Cardiac fibroblast (primary cell): Measurements from ENCODE around the gene FNDC3B.

ENCODE experiments used
- DNase-seq, 2 donors: peaks; one replicate each; pipeline versions ENCODE4 v3.0.0 to v3.0.0-alpha.2; 2010; ENCODE audit warnings: low read depth in 2 of 2
- H3K4me3 ChIP-seq, 2 donors: replicated peaks in 1 of 2; 1 replicate in 1 of 2; 2 replicates in 1 of 2; pipeline ENCODE4 v1.5.1; 2011; ENCODE audit warnings: low read depth in 2 of 2, low read length in 2 of 2, mild to moderate bottlenecking in 2 of 2, moderate library complexity in 1 of 2
- TF ChIP-seq, protein P1 (sequence below): IDR thresholded peaks from one replicate; pipeline ENCODE4 v1.5.1; 2011; ENCODE audit warnings: low read depth, mild to moderate bottlenecking, low read length, inconsistent platforms

FNDC3B gene

GRCh38 chr3:172357850-172358754 lies 318.7 kb downstream of the FNDC3B start:
- DNase-seq = peak; percentile 26 to 71
- TF ChIP-seq, protein P1, sequence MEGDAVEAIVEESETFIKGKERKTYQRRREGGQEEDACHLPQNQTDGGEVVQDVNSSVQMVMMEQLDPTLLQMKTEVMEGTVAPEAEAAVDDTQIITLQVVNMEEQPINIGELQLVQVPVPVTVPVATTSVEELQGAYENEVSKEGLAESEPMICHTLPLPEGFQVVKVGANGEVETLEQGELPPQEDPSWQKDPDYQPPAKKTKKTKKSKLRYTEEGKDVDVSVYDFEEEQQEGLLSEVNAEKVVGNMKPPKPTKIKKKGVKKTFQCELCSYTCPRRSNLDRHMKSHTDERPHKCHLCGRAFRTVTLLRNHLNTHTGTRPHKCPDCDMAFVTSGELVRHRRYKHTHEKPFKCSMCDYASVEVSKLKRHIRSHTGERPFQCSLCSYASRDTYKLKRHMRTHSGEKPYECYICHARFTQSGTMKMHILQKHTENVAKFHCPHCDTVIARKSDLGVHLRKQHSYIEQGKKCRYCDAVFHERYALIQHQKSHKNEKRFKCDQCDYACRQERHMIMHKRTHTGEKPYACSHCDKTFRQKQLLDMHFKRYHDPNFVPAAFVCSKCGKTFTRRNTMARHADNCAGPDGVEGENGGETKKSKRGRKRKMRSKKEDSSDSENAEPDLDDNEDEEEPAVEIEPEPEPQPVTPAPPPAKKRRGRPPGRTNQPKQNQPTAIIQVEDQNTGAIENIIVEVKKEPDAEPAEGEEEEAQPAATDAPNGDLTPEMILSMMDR = no peak
- no peak overlapping the region for H3K4me3 ChIP-seq

DNA sequence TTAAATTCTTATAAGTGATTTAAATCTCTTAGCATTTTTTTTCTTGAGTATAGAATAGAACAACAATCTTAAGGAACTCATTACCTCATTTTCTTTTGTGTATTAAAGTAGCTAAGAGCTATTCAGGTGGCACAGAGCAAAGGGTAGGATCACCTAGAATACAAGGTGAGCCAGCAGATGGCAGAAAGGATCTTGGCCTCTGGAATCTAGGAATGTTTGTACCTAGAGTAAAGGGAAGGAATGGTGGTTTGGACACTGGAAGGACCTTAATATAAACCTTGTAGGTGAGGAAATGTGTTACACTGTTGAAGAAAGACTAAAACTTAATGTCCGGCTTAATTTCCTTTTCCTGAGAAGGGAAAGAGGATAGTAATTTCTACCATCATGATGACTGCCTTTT lies 319.9 kb downstream of the FNDC3B start:
- TF ChIP-seq, protein P1 = no peak
- DNase-seq = no peak
- no peak overlapping the region for H3K4me3 ChIP-seq

DNA sequence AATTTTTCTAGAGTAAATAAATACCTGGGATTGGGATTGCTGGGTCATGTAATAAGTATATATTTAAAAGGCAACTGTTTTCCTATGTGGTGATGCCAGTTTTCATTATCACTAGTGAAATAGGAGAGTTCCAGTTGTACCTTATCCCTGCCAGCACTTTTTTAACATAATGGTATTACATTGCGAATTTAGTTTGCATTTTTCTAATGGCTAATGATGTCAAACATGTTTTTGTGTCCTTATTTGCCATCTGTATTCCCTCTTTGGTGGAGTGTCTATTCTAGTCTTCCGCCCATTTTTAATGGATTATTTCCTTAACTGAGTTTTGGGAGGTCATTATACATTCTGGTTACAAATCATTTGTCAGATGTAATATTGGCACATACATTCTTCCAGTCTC lies 320.6 kb downstream of the FNDC3B start:
- no peak for DNase-seq
- TF ChIP-seq, protein P1 = no peak

DNA sequence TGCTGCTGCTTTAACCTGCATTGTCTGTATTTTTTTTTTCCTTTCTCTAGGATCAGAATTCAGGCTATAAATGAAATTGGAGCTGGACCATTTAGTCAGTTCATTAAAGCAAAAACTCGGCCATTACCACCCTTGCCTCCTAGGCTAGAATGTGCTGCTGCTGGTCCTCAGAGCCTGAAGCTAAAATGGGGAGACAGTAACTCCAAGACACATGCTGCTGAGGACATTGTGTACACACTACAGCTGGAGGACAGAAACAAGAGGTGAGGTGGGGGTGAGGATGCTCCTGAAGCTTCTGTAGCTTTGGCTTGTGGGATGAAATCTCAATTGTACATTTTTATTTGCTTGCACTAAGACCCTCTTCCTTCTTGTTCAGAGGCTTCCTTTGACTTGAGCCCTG lies 323.2 kb downstream of the FNDC3B start:
- no peak overlapping the region for H3K4me3 ChIP-seq
- DNase-seq = no peak
- TF ChIP-seq, protein P1 = no peak

More for the DNA sequence above, 320.6 kb downstream of the FNDC3B start:
- H3K4me3 ChIP-seq = no peak overlapping the region

DNA sequence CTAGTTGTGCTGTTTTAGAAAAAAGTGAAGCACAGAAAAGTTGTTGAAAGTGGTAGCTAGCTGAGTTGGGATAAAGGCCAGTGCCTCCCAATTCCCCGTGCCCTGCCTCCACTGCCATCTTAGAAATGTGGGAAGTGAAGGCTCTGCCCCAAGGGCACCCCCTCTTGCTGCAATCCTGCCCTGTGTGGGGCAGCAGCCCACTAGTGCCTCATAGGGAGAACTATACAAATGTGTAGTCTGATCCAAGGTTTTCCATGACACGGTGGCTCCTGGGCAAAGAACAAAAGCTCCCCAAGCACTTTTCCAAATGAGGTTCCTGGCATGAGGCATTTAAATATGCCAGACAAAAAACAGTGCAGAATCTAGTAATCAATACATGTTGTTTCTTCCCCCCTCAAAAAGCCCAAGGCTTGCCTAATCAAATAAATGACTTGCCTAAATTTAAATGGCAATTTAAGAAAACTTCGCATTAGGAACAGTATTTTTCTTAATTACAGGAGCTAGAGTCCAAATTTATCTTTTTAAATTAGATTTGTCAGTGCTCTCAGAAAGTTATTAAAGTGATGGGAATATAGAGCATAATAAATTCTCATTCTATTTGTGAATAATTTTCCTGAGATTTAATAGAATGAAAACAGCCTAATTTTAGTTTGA lies 325.1 kb downstream of the FNDC3B start:
- H3K4me3 ChIP-seq = no peak overlapping the region
- TF ChIP-seq, protein P1 = no peak
- no peak for DNase-seq

- TF ChIP-seq, protein P1 = no peak
- no peak for DNase-seq
- no peak overlapping the region for H3K4me3 ChIP-seq
These were observed 325.7 kb downstream of the FNDC3B start for GRCh38 chr3:172365028-172365567.
